Pancreas (tissue), 10 donors: Measurements from ENCODE around the gene RECQL5. TPM values are rescaled to one million over a fixed set of nuclear protein-coding genes. Genes with fewer than 3 reads are reported as not detected.

Experiments used
- ATAC-seq, 4 donors: fragments of 200-7000 bp; cut with Tn5 transposase; one replicate each; pipeline versions ENCODE4 v1.8.0 to v1.9.1; 2020; ENCODE audit warnings: mild to moderate bottlenecking in 4 of 4, moderate library complexity in 4 of 4
- DNase-seq, 6 donors: peaks; one replicate each; pipeline ENCODE4 v3.0.0-alpha.2; 2020
- FAIRE-seq: peaks from 2 replicates; lab custom pipeline; 2012; peaks lifted over from hg19 to GRCh38; lab: Jason Lieb, UNC
- H3K27ac ChIP-seq, 4 donors: fragments of 200-600 bp; sonication (generic); 1 replicate in 3 of 4; 2 replicates in 1 of 4; pipeline versions ENCODE4 v1.5.0 to v1.8.0; 2020
- H3K27me3 ChIP-seq, 4 donors: fragments of 200-600 bp; one replicate each; pipeline ENCODE4 v1.8.0; 2021
- H3K36me3 ChIP-seq, 3 donors: fragments of 200-600 bp; sonication (generic) in 1 of 3; one replicate each; pipeline versions ENCODE4 v1.5.0 to v1.8.0; 2020 to 2021
- H3K4me1 ChIP-seq, 3 donors: fragments of 200-600 bp; one replicate each; pipeline ENCODE4 v1.8.0; 2021
- H3K4me3 ChIP-seq, 4 donors: fragments of 200-600 bp; sonication (generic) in 2 of 4; one replicate each; pipeline versions ENCODE4 v1.5.0 to v1.8.0; 2020 to 2021
- H3K9me3 ChIP-seq, 4 donors: fragments of 200-600 bp; one replicate each; pipeline ENCODE4 v1.8.0; 2021
- CTCF ChIP-seq, 4 donors: fragments of 200-600 bp; sonication (generic) in 3 of 4; IDR thresholded peaks; one replicate each; pipeline versions ENCODE4 v1.5.0 to v1.8.0; 2021; ENCODE audit warnings: antibody characterized with exemption in 4 of 4
- WGBS, 2 donors: extraction: QIAGEN DNeasy Blood & Tissue Kit; methylation state at CpG; one replicate each; pipeline ENCODE4 v1.1.7; 2013; 5-methylcytosine and 5-hydroxymethylcytosine counted together
- intact Hi-C, 3 donors: fragments of 100-400 bp; cut with DNase I; formaldehyde crosslinking; loops; one replicate each; pipeline versions ENCODE4 v1.11.1 to v1.14.2; 2022
- polyA plus RNA-seq, 2 donors: library from polyadenylated mRNA; stranded (reverse); fragments of 200-250 nt; gene quantifications; one replicate each; pipeline ENCODE4 v1.2.3, GENCODE V29; 2013
- total RNA-seq, 6 donors: library from RNA; stranded (reverse); fragmentation: NEBNext Ultra II Directional in 4 of 6; extraction: Animal tissue kit (Norgen Biotek cat#: 25700) in 4 of 6; gene quantifications; one replicate each; pipeline versions ENCODE4 v1.2.1 to v1.2.4, GENCODE V29; 2021 to 2023
- donor health status: healthy with polysubstance abuse.
- donor health status: DM: no; HTN: no; CAD: no; lungs with moderate emphysema.
- donor health status: DM: no; HTN: no; CAD: no.
- donor health status: control.
- donor health status: control.
- donor health status: Bipolar disorder and iron deficiency.
- donor health status: DM: yes; HTN: yes; CAD: no.
- donor health status: DM: no; HTN: no; CAD: no.
- donor health status: DM: no; HTN: no; CAD: no.
- donor health status: DM: yes; HTN: yes; CAD: no.

RECQL5 gene
- total and polyA plus RNA-seq, 8 donors = 8.7 to 65.2 (median 14.9) TPM

GRCh38 chr17:75694536-75694935 lies 27.6 kb upstream of the RECQL5 start:
- FAIRE-seq (no peak), DNase-seq (peak in 1 of 6 donors; percentile 47)
- peak overlapping the region; percentile 58 to 93 (median 76) for H3K27ac ChIP-seq

GRCh38 chr17:75693500-75694481 lies 26.8 kb upstream of the RECQL5 start:
- DNase-seq = peak; percentile 48 to 70 (median 66)
- H3K9me3 ChIP-seq = no peaks in the 10 kb centered on the region
- no peak for TF ChIP-seq CTCF (IDR thresholded peaks at IDR 0.05)
- H3K4me3 ChIP-seq = no peak overlapping the region
- peaks cover 0 to 11% (median 0%) of the 10 kb centered on the region in 3 donors for H3K36me3 ChIP-seq
- H3K27me3 ChIP-seq = no peaks in the 10 kb centered on the region
- no peak for FAIRE-seq
- peak overlapping the region; percentile 58 to 93 (median 76) for H3K27ac ChIP-seq
- peaks cover 14 to 39% (median 29%) of the 10 kb centered on the region in 3 donors for H3K4me1 ChIP-seq
- peak; percentile 7 to 43 (median 28) for ATAC-seq
- 61 to 63% methylated on average over 19 of the region's 19 CpGs for WGBS, 2 donors
- intact Hi-C loops = no loop called here

More at GRCh38 chr17:75694536-75694935, 27.6 kb upstream of the RECQL5 start:
- Histone ChIP-seq H3K4me1 (peaks cover 18 to 43% (median 37%) of the 10 kb centered on the region in 3 donors), H3K36me3 (peaks cover 0 to 11% (median 0%) of the 10 kb centered on the region in 3 donors), H3K4me3 (no peak overlapping the region), H3K9me3 (no peaks in the 10 kb centered on the region), H3K27me3 (no peaks in the 10 kb centered on the region)
- 53 to 66% methylated on average over 13 to 14 of the region's 14 CpGs for WGBS, 2 donors
- ATAC-seq = no peak
- TF ChIP-seq CTCF (IDR thresholded peaks at IDR 0.05) = no peak
- intact Hi-C loops = no loop called here

GRCh38 chr17:75692976-75693375 lies 26.0 kb upstream of the RECQL5 start:
- FAIRE-seq (no peak), ATAC-seq (no peak), DNase-seq (peak in 1 of 6 donors; percentile 54)
- Histone ChIP-seq H3K4me1 (peaks cover 12 to 36% (median 21%) of the 10 kb centered on the region in 3 donors), H3K36me3 (peaks cover 0 to 11% (median 0%) of the 10 kb centered on the region in 3 donors), H3K9me3 (no peaks in the 10 kb centered on the region), H3K27me3 (no peaks in the 10 kb centered on the region), H3K27ac (peak overlapping the region; percentile 31 to 93 (median 76)), H3K4me3 (no peak overlapping the region)
- 89 to 91% methylated on average over 13 of the region's 13 CpGs for WGBS, 2 donors
- TF ChIP-seq CTCF (IDR thresholded peaks at IDR 0.05) = no peak
- intact Hi-C loops = no loop called here

- ATAC-seq = peak; percentile 54 to 85 (median 70)
- peaks cover 0 to 11% (median 0%) of the 10 kb centered on the region in 3 donors for H3K36me3 ChIP-seq
- DNase-seq = peak in 5 of 6 donors; percentile 45 to 83 (median 76)
Measured at GRCh38 chr17:75691801-75692626, 25.1 kb upstream of the RECQL5 start.

More at GRCh38 chr17:75691801-75692626, 25.1 kb upstream of the RECQL5 start:
- FAIRE-seq = no peak
- WGBS, 2 donors = 61 to 67% methylated on average over 14 of the region's 14 CpGs
- TF ChIP-seq CTCF (IDR thresholded peaks at IDR 0.05) = no peak
- Histone ChIP-seq H3K4me1 (peaks cover 2 to 27% (median 13%) of the 10 kb centered on the region in 3 donors), H3K27ac (peak overlapping the region; percentile 5 to 93 (median 56)), H3K9me3 (no peaks in the 10 kb centered on the region), H3K4me3 (no peak overlapping the region), H3K27me3 (no peaks in the 10 kb centered on the region)
- intact Hi-C loops = no loop called here
